ENCODE results near the gene CDADC1.
"Not testable (repeated sequence)": the region's sequence is repeated elsewhere in the genome, so short reads cannot be mapped to it uniquely, and the experiment has no call there.

Gene CDADC1

DNA sequence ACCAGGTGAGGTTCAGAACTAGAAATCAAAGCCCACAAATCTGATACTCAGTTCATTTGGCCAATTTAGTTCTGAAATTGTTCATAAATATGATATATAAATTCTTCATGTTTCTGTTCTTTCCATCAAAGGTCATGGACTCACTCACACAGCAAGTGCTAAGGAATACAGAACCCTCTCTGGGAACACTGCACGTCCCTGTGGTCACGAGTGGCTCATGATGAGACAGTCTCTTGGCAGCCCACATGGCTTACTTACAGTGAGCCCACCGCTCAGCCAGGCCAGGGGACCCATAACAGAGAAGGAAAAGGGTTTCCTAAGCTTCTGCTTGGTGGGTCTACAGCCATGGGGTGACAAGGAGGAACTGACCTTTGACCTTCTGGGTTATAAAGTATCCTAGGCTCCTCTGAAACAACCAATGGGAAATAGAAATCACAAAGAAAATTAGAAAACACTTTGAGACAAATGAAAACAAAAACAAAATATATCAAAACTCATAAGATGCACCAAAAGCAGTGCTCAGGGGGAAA lies 67.4 kb downstream of the CDADC1 start:
- DNase-seq (ENCODE audit: low read depth, low spot score), result peak; percentile 30

DNA sequence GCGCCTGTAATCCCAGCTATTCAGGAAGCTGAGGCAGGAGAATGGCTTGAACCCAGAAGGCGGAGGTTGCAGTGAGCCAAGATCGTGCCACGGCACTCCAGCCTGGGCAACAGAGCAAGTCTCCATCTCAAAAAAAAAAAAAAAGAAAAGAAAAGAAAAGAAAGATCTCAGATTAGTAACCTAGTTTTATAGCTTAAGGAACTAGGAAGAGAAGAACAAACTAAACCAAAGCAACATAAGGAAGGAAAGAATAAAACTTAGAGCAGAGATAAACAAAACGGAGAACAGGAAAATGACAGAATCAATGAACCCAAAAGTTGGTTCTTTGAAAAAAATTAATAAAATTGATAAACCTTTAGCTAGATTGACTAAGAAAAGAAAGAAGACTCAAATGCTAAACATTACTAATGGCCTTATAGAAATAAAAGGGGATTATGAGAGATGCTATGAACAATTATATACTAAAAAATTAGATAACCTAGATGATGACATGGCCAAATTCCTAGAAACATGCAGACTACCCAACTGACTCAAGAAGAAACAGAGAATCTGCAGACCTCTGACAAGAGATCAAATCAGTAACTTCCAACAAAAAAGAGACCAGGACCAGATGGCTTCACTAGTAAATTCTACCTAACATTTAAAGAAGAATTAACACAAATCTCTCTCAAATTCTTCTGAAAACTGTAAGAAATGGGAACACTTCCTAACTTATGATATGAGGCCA lies 68.2 kb downstream of the CDADC1 start:
- DNase-seq (ENCODE audit: low read depth, low spot score), result no peak

DNA sequence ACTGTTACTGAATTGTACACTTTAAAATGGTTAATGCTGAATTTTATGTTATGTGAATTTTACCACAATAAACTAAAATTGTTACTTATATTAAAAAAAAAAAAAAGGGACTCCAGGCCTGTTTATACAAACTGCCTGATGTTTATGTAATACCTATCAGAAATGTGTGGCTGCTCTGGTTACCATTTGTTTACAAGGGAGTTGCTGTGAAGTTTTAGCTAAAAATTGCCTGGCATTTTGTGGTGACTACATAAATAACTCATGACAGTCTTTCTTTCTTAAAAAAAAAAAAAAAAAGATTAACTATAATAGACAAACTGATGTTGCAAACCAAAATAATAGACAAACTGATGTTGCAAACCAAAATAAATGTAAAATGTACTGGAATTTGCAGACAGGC lies 71.8 kb downstream of the CDADC1 start:
- DNase-seq (ENCODE audit: low read depth, low spot score), result peak; percentile 34

DNA sequence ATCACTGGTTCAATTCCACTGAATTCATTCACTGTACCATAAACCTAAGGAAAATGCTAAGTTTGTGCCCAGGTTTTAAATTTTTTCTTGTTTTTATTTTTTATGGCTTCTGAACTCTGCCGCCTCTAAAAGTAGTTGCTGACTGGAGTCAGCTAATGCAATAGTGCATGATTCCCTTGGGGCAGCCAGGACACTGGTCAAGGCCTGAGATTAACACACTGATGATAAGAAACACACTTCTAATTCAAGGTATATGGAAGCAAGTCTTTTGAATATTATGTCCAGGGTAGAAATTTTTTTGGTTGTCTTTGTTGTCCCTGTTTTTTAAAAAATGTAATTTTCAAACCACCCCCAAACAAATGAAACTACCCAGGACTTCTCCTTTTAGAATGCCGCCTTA lies 72.2 kb downstream of the CDADC1 start:
- DNase-seq (ENCODE audit: low read depth, low spot score), result no peak

DNA sequence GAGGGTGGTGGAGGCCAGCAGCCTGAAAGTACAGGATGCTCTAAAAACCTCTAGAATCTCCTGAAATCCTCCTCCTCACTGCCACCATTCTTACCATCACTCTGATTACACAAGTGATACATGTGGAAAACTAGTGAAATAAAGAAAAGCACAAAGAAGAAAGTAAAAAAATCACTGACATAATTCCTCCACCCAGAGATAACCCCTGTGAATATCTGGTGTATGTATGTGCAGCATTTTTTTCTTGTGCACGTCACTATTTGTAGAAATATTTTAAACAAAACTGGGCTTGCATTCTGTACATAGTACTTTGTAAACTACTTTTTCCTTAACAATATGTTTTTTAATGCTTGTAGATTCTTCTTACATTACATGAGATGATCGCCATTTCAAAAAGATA lies 73.2 kb downstream of the CDADC1 start:
- DNase-seq (ENCODE audit: low read depth, low spot score), result no peak

DNA sequence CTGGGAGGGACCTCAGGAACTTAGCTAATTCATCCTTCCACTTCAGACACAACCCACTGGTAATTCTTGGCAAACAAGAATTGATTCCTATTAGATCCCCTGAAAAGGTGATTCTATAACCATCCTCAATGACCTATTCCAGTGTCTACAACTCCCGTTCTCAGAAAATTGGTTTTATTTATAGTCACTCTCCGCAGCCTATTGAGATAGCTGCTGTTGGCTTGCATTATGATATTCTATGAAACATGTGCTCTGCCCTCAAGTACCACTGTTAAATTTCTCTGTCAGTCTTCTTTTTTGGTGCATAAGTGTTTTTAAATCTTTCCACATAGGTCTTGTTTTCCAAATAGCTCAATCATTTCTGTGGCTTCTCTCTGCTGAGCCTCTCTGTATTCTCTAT lies 75.0 kb downstream of the CDADC1 start:
- no peak for DNase-seq (ENCODE audit: low read depth, low spot score)

DNA sequence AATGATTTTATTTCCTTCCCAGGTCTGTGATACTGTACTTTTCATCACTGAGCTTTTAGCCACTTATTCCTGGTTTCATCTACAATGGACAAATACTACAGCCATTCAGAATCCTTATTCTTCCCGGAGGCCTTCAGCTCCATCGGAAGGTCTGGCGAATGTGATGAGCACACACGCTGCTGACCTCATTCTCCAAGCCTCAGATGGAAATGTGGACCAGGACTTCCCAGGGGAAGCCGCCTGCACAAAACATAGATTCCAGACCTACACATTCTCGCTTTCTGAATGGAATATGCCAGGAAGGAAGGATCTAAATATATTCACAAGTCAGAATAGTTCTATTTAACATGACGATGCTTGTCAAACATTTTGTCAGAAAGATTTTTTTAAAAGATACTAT lies 75.6 kb downstream of the CDADC1 start:
- DNase-seq (ENCODE audit: low read depth, low spot score), result no peak

DNA sequence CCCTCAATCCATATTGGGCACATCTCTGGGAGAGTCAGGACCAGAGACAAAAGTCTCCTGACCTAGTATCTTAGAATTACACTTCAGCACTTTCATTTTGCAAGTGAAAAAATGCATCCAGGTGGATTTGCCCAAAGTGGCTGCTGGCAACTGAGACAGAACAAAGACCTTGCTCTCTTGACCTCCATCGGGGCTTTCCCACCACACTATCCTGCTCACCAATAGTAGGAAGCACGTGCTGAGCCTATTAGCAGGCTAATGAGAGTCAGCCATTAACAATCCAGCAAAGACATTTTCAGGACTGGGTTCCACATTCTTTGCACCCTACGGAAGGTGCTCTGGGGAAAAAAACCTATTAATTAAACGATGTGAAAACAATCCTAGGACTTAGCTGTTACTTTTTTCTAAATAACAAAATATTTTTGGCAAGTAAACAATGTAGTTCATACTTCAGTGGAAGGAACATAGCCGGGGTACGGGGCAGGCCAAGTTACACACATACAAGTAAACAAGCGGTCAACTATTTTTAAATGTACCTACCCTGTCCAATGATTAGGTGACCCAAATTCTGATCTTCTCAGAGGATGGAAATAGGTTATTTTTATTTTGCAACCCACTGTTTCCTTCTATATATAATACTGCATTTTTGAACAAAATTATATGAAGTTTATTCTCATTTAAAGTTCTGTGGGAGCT lies 78.6 kb downstream of the CDADC1 start:
- DNase-seq (ENCODE audit: low read depth, low spot score), result no peak

DNA sequence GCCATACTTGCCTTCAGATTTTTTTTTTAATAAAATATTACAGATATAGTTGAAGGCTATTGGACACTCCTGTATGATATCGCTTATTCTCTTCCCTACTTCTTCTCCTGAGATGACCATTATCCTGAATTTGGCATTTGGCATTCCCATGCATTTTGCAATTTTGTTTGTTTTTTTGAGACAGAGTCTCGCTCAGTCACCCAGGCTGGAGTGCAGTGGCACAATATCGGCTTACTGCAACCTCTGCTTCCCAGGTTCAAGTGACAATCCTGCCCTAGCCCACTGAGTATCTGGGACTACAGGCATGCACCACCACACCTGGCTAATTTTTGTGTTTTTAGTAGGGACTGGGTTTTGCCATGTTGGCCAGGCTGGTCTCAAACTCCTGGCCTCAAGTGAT lies 79.4 kb downstream of the CDADC1 start:
- not testable (repeated sequence) for DNase-seq (ENCODE audit: low read depth, low spot score)

DNA sequence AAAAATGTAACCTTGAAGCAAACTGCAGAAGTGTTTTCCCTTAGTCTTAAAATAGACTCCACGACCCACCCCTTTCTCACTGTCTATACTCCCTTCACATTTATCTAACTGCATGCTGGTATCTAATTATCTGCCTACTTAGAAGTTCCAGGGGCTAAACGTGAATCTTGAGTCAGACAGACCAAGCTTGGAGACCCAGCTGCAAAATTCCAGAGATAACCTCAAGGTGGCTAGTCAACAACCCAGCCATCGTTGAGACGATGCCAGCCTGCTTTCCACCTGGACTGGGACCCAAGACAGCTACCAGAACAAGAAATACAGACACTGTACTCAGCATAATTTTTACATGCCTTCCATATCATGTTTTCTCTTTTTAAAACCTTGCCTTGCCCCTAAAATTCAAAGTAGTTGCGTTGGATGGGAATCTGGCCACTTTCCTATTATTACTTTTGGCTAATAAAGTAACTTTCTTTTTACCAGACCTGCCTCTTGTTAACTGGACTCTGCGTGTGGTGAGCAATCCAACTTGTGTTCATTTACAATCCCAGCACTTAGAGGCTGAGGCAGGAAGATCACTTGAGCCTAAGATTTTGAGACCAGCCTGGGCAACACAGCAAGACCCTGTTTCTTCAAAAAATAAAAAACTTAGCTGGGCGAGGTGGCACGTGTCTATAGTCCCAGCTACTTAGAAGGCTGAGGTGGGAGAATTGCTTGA lies 82.3 kb downstream of the CDADC1 start:
- no peak for DNase-seq (ENCODE audit: low read depth, low spot score)

DNA sequence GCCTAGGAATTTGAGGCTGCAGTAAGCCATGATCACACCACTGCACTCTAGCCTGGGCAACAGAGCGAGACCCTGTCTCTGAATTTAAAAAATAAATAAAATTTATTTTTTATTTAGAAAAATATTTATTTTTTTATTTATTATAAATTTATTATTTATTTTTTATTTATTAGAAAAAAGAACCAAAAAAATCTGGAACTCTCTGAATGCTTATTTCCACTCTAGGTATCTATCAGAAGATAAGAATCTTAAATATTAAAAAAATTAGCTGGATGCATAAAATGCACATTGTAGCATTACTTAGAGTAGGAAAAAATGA lies 82.8 kb downstream of the CDADC1 start:
- no peak for DNase-seq (ENCODE audit: low read depth, low spot score)

DNA sequence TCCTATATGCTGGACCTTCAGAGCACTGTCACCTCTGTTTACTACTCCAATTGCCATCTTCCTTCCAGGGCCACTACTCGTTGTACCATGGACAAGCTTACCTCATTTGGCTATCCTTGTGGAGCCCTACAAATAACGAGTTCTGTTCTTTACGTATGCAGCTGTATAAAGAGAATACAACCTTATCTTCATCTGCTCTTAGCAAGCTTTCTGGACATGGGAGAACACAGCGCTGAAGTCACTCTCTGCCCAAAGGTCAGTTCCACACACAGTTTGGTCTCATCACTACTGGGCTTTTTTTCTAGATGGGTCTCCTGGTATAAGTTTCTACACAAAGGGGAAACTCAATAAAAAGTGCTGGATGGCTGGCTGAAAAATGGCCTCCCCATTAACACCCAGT lies 88.9 kb downstream of the CDADC1 start:
- no peak for DNase-seq (ENCODE audit: low read depth, low spot score)

DNA sequence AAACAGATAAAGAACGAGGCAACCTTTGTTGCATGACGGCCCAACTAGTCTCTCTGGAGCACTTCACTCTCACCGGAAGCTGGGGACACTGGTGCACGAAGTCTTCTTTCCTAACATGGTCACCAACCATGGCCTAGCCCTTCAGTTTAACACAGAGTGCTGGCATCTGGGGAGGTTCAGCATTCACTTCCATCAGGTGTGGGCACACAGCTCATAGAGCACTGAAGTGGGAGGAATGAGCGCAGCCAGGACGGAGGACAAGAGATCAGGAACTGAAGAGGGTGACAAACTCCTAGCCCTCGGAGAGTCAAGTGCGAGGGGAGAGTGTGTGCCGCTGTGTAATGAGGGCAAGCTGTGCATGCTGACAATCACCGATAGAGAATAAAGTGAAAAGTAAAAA lies 92.4 kb downstream of the CDADC1 start:
- DNase-seq (ENCODE audit: low read depth, low spot score), result no peak

DNA sequence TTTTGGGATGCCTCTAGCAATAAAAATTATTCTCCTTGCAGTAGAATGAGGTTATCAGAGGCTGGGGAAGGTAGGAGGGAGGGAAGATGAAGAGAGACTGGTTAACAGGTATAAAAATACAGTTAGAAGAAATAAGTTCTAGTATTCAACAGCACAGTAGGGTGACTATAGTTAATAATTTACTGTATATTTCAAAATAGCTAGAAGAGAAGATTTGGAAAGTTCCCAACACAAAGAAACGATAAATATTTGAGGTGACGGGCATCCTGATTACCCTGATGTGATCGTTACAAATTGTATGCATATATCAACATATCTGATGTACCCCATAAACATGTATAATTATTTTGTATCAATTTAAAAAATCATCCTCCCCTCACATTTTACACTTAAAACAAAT lies 93.8 kb downstream of the CDADC1 start:
- DNase-seq (ENCODE audit: low read depth, low spot score), result no peak

DNA sequence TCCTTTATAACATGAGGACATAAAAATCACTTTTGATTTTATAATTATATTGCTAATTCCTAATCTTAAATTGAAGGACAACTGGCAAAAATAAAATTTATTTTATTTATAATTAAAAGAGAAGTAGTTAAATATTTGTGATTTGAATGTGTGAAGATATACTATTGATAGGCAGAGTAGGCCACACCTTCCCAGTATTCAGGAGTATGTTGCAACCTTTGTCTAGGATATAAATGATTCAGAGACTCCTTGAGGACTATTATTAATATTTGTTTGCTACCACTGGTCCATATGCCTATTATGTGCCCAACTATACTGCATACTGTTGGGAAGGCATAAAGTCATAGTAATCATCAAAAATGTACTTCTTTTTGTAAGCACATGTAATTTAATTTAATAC lies 94.2 kb downstream of the CDADC1 start:
- no peak for DNase-seq (ENCODE audit: low read depth, low spot score)

DNA sequence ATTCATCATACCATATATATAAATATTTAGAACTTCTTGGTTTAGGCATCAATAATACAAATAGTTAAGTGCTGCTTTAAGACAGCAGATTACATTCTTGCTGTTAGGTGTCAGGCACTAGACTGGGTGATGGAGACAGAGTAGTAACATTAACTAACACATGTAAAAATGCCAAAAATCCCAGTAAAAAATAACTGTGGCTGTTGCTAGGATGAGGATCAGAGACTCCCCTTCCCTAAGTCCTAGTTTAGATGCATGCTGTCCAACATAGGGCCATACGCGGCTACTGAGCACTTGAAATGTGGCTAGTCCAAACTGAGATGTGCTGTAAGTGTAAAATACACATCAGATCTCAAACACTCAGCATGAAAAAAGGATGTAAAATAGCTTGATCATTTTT lies 94.7 kb downstream of the CDADC1 start:
- peak; percentile 43 for DNase-seq (ENCODE audit: low read depth, low spot score)

Data from astrocyte of the hippocampus (primary cell).